ENCODE measurements around the gene TMEM82. TPM values are rescaled to one million over a fixed set of nuclear protein-coding genes. Genes with fewer than 3 reads are reported as not detected.

The TMEM82 gene
- total RNA-seq, 1 donor from 2014 or later: not detected

GRCh38 chr1:15714406-15715136, 27.7 kb upstream of the TMEM82 start:
- TF ChIP-seq CTCF (IDR thresholded peaks at IDR 0.05): no peak
- no peak for DNase-seq

GRCh38 chr1:15717418-15718125, 24.7 kb upstream of the TMEM82 start:
- H3K4me1 ChIP-seq: peaks cover 45% of the 10 kb centered on the region
- no peak overlapping the region for H3K4me3 ChIP-seq
- H3K9me3 ChIP-seq: no peaks in the 10 kb centered on the region
- peak overlapping the region; percentile 71 for H3K27ac ChIP-seq
- no peak for TF ChIP-seq CTCF (IDR thresholded peaks at IDR 0.05)
- DNase-seq (peak; percentile 77), ATAC-seq (peak; percentile 88)
- intact Hi-C loops (cut with DNase I): no loop called here
- H3K27me3 ChIP-seq: no peaks in the 10 kb centered on the region
- H3K36me3 ChIP-seq: peaks cover 49% of the 10 kb centered on the region

More at GRCh38 chr1:15714406-15715136, 27.7 kb upstream of the TMEM82 start:
- ATAC-seq: peak; percentile 35
- no peak overlapping the region for H3K4me3 ChIP-seq
- peaks cover 47% of the 10 kb centered on the region for H3K4me1 ChIP-seq
- peaks cover 21% of the 10 kb centered on the region for H3K36me3 ChIP-seq
- peak overlapping the region; percentile 55 for H3K27ac ChIP-seq
- intact Hi-C loops (cut with DNase I): no loop called here
- H3K27me3 ChIP-seq: no peaks in the 10 kb centered on the region
- no peaks in the 10 kb centered on the region for H3K9me3 ChIP-seq

- no peak overlapping the region for H3K4me3 ChIP-seq
- H3K27me3 ChIP-seq: no peaks in the 10 kb centered on the region
- ATAC-seq: peak; percentile 54
- no peak for DNase-seq
- no peaks in the 10 kb centered on the region for H3K9me3 ChIP-seq
- TF ChIP-seq CTCF (IDR thresholded peaks at IDR 0.05): no peak
- H3K36me3 ChIP-seq: peaks cover 56% of the 10 kb centered on the region
- H3K4me1 ChIP-seq: peaks cover 45% of the 10 kb centered on the region
- intact Hi-C loops (cut with DNase I): no loop called here
- H3K27ac ChIP-seq: peak overlapping the region; percentile 71
These were observed 24.1 kb upstream of the TMEM82 start for GRCh38 chr1:15718199-15718601.

- peaks cover 37% of the 10 kb centered on the region for H3K4me1 ChIP-seq
- no peaks in the 10 kb centered on the region for H3K9me3 ChIP-seq
- H3K27ac ChIP-seq: no peak overlapping the region
- no peaks in the 10 kb centered on the region for H3K27me3 ChIP-seq
- peaks cover 62% of the 10 kb centered on the region for H3K36me3 ChIP-seq
- TF ChIP-seq CTCF (IDR thresholded peaks at IDR 0.05): no peak
- DNase-seq (no peak), ATAC-seq (no peak)
- intact Hi-C loops (cut with DNase I): no loop called here
- H3K4me3 ChIP-seq: no peak overlapping the region
These were observed 22.7 kb upstream of the TMEM82 start for GRCh38 chr1:15719381-15720120.

GRCh38 chr1:15720861-15721260, 21.4 kb upstream of the TMEM82 start:
- Histone ChIP-seq H3K27me3 (no peaks in the 10 kb centered on the region), H3K4me3 (no peak overlapping the region), H3K36me3 (peaks cover 74% of the 10 kb centered on the region), H3K27ac (no peak overlapping the region), H3K4me1 (peaks cover 24% of the 10 kb centered on the region), H3K9me3 (no peaks in the 10 kb centered on the region)
- no peak for DNase-seq
- no peak for ATAC-seq
- no peak for TF ChIP-seq CTCF (IDR thresholded peaks at IDR 0.05)
- intact Hi-C loops (cut with DNase I): no loop called here

Measured in upper lobe of right lung (tissue), 1 donor.